Stomach (tissue), 4 donors: ENCODE data around the gene CADM4.
A peak's percentile ranks its signal among the peaks of the same experiment; 100 is the strongest.

Experiments used
- EP300 ChIP-seq: sonication (generic); formaldehyde crosslinking; IDR thresholded peaks from one replicate; pipeline ENCODE4 v1.6.1; 2017; ENCODE audit warnings: antibody characterized with exemption
- POLR2A ChIP-seq, 4 donors: fragments of 450-650 bp; IDR thresholded peaks; one replicate each; pipeline ENCODE4 v1.6.1; 2016; ENCODE audit warnings: antibody characterized with exemption in 4 of 4, control low read depth in 2 of 4, mild to moderate bottlenecking in 1 of 4, moderate library complexity in 1 of 4
- POLR2AphosphoS5 ChIP-seq, 3 donors: sonication (generic); formaldehyde crosslinking; IDR thresholded peaks; one replicate each; pipeline ENCODE4 v1.6.1; 2016; ENCODE audit warnings: antibody characterized with exemption in 3 of 3
- TF ChIP-seq, protein P1 (sequence below), 7 experiments: fragments of 450-650 bp in 4 of 7; fragments of 200-600 bp in 3 of 7; sonication (generic) in 3 of 7; IDR thresholded peaks; one replicate each; pipeline ENCODE4 v1.5.1; 2016 to 2019; ENCODE audit warnings: antibody characterized with exemption in 7 of 7, control low read depth in 2 of 7, mild to moderate bottlenecking in 1 of 7

DNA sequence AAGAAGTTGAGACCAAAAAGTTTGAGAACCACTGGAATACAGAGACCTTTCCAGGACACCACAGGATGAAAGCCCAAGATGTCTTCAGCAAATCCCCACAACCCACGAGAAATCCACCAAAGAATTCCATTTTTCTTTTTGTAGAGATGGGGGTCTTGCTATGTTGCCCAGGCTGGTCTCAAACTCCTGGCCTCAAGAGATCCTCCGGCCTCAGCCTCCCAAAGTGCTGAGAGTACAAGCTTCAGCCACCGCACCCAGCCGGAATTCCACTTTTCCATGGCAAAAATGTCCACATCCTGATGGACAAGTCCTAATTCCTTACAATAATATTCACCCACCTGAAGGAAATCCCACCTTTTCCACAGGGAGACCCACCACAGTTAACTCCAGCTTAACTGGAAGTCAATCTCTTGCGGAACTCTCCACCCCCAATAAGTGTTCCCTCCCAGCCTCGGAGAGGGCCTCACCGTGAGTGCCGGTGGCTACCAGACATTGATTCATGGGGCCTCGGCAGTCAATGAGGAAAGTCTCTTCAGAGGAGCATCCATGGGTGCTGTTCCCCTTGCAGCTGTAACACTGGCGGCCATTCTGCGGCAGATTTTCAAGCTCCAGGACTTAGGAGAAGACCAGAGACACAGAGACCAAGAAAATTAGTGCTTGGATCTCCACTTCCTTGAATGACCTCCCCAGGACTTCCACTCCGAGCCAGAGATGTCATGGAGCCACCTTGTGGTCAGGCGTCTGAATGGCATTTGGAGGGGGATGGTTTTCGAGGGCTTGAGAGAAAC, 12.3 kb upstream of the CADM4 start:
- TF ChIP-seq, protein P1, sequence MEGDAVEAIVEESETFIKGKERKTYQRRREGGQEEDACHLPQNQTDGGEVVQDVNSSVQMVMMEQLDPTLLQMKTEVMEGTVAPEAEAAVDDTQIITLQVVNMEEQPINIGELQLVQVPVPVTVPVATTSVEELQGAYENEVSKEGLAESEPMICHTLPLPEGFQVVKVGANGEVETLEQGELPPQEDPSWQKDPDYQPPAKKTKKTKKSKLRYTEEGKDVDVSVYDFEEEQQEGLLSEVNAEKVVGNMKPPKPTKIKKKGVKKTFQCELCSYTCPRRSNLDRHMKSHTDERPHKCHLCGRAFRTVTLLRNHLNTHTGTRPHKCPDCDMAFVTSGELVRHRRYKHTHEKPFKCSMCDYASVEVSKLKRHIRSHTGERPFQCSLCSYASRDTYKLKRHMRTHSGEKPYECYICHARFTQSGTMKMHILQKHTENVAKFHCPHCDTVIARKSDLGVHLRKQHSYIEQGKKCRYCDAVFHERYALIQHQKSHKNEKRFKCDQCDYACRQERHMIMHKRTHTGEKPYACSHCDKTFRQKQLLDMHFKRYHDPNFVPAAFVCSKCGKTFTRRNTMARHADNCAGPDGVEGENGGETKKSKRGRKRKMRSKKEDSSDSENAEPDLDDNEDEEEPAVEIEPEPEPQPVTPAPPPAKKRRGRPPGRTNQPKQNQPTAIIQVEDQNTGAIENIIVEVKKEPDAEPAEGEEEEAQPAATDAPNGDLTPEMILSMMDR (IDR thresholded peaks at IDR 0.05) = peak in 5 of 7 experiments; percentile 56 to 83 (median 71)
- peak in 2 of 3 donors; percentile 27 to 39 for TF ChIP-seq POLR2AphosphoS5 (IDR thresholded peaks at IDR 0.05)
- no peak for TF ChIP-seq POLR2A (IDR thresholded peaks at IDR 0.05)
- TF ChIP-seq EP300 = no peak
